ENCODE measurements around the gene MTSS2. TPM values are rescaled to one million over a fixed set of nuclear protein-coding genes. Genes with fewer than 3 reads are reported as not detected.

MTSS2 gene
- total RNA-seq, 2 experiments from 2014 or later, result 5.7 to 6.0 TPM

- Mint-ChIP-seq H3K27me3 (ENCODE audit: low read depth) (no peaks in the 10 kb centered on the region), H3K9me3 (ENCODE audit: insufficient read depth) (no peaks in the 10 kb centered on the region)
- CTCF ChIA-PET, result interaction anchor here (0.9 kb wide), 1 partner anchor 67 kb away, joined by 3 read pairs; no protein-coding TSS in a partner anchor
Measured at GRCh38 chr16:70703835-70704381, 18.1 kb upstream of the MTSS2 start.

GRCh38 chr16:70703041-70703834, 17.4 kb upstream of the MTSS2 start:
- CTCF ChIA-PET, result interaction anchor here (0.9 kb wide), 1 partner anchor 68 kb away, joined by 3 read pairs; no protein-coding TSS in a partner anchor
- Mint-ChIP-seq H3K4me3 (no peak overlapping the region), H3K27me3 (ENCODE audit: low read depth) (no peaks in the 10 kb centered on the region), H3K36me3 (ENCODE audit: low read depth) (peaks cover 5% of the 10 kb centered on the region), H3K4me1 (ENCODE audit: low read depth) (peaks cover 3% of the 10 kb centered on the region), H3K27ac (no peak overlapping the region), H3K9me3 (ENCODE audit: insufficient read depth) (no peaks in the 10 kb centered on the region)
- DNase-seq (no peak), ATAC-seq (no peak)
- POLR2A ChIA-PET, result no interaction called here

More at GRCh38 chr16:70703835-70704381, 18.1 kb upstream of the MTSS2 start:
- Mint-ChIP-seq H3K4me3 (no peak overlapping the region), H3K4me1 (ENCODE audit: low read depth) (peaks cover 9% of the 10 kb centered on the region), H3K36me3 (ENCODE audit: low read depth) (peaks cover 4% of the 10 kb centered on the region), H3K27ac (no peak overlapping the region)
- ATAC-seq (no peak), DNase-seq (no peak)
- POLR2A ChIA-PET, result interaction anchor here (1.0 kb wide), 1 partner anchor 33 kb away, joined by 3 read pairs; no protein-coding TSS in a partner anchor

GRCh38 chr16:70702624-70703023, 16.8 kb upstream of the MTSS2 start:
- H3K9me3 Mint-ChIP-seq (ENCODE audit: insufficient read depth), result no peaks in the 10 kb centered on the region

GRCh38 chr16:70701998-70702397, 16.1 kb upstream of the MTSS2 start:
- Mint-ChIP-seq H3K36me3 (ENCODE audit: low read depth) (peaks cover 9% of the 10 kb centered on the region), H3K27me3 (ENCODE audit: low read depth) (no peaks in the 10 kb centered on the region), H3K4me1 (ENCODE audit: low read depth) (peaks cover 16% of the 10 kb centered on the region), H3K4me3 (no peak overlapping the region), H3K9me3 (ENCODE audit: insufficient read depth) (no peaks in the 10 kb centered on the region), H3K27ac (no peak overlapping the region)
- ChIA-PET POLR2A (no interaction called here), CTCF (no interaction called here)
- ATAC-seq (no peak), DNase-seq (no peak)

More at GRCh38 chr16:70702624-70703023, 16.8 kb upstream of the MTSS2 start:
- H3K4me3 Mint-ChIP-seq, result no peak overlapping the region
- ChIA-PET POLR2A (no interaction called here), CTCF (no interaction called here)
- peaks cover 10% of the 10 kb centered on the region for H3K4me1 Mint-ChIP-seq (ENCODE audit: low read depth)
- H3K27me3 Mint-ChIP-seq (ENCODE audit: low read depth), result no peaks in the 10 kb centered on the region
- peaks cover 9% of the 10 kb centered on the region for H3K36me3 Mint-ChIP-seq (ENCODE audit: low read depth)
- DNase-seq (no peak), ATAC-seq (no peak)
- H3K27ac Mint-ChIP-seq, result no peak overlapping the region

- DNase-seq (no peak), ATAC-seq (no peak)
- Mint-ChIP-seq H3K27me3 (ENCODE audit: low read depth) (no peaks in the 10 kb centered on the region), H3K4me3 (no peak overlapping the region), H3K4me1 (ENCODE audit: low read depth) (peaks cover 20% of the 10 kb centered on the region), H3K27ac (peak overlapping the region; percentile 26), H3K36me3 (ENCODE audit: low read depth) (peaks cover 9% of the 10 kb centered on the region), H3K9me3 (ENCODE audit: insufficient read depth) (no peaks in the 10 kb centered on the region)
- ChIA-PET POLR2A (no interaction called here), CTCF (no interaction called here)
Measured at GRCh38 chr16:70701596-70701995, 15.7 kb upstream of the MTSS2 start.

GRCh38 chr16:70701036-70701435, 15.2 kb upstream of the MTSS2 start:
- DNase-seq, result no peak
- Mint-ChIP-seq H3K4me1 (ENCODE audit: low read depth) (peaks cover 25% of the 10 kb centered on the region), H3K36me3 (ENCODE audit: low read depth) (peaks cover 9% of the 10 kb centered on the region), H3K27ac (peak overlapping the region; percentile 26), H3K4me3 (no peak overlapping the region), H3K9me3 (ENCODE audit: insufficient read depth) (no peaks in the 10 kb centered on the region), H3K27me3 (ENCODE audit: low read depth) (no peaks in the 10 kb centered on the region)
- POLR2A ChIA-PET, result no interaction called here
- CTCF ChIA-PET, result no interaction called here
- no peak for ATAC-seq

- POLR2A ChIA-PET, result no interaction called here
- H3K4me1 Mint-ChIP-seq (ENCODE audit: low read depth), result peaks cover 32% of the 10 kb centered on the region
- CTCF ChIA-PET, result no interaction called here
Measured at GRCh38 chr16:70700101-70701020, 14.5 kb upstream of the MTSS2 start.

GRCh38 chr16:70699696-70700095, 13.8 kb upstream of the MTSS2 start:
- POLR2A ChIA-PET, result no interaction called here
- DNase-seq (no peak), ATAC-seq (no peak)
- no peak overlapping the region for H3K27ac Mint-ChIP-seq
- H3K27me3 Mint-ChIP-seq (ENCODE audit: low read depth), result no peaks in the 10 kb centered on the region
- H3K4me3 Mint-ChIP-seq, result no peak overlapping the region
- peaks cover 12% of the 10 kb centered on the region for H3K36me3 Mint-ChIP-seq (ENCODE audit: low read depth)
- no peaks in the 10 kb centered on the region for H3K9me3 Mint-ChIP-seq (ENCODE audit: insufficient read depth)
- CTCF ChIA-PET, result no interaction called here
- H3K4me1 Mint-ChIP-seq (ENCODE audit: low read depth), result peaks cover 38% of the 10 kb centered on the region

More at GRCh38 chr16:70700101-70701020, 14.5 kb upstream of the MTSS2 start:
- Mint-ChIP-seq H3K9me3 (ENCODE audit: insufficient read depth) (no peaks in the 10 kb centered on the region), H3K27ac (no peak overlapping the region), H3K36me3 (ENCODE audit: low read depth) (peaks cover 10% of the 10 kb centered on the region), H3K4me3 (no peak overlapping the region), H3K27me3 (ENCODE audit: low read depth) (no peaks in the 10 kb centered on the region)
- ATAC-seq (no peak), DNase-seq (no peak)

GRCh38 chr16:70698901-70699300, 13.0 kb upstream of the MTSS2 start:
- ChIA-PET CTCF (no interaction called here), POLR2A (interaction anchor here (0.6 to 1.0 kb wide), 2 partner anchors 10 to 38 kb away, joined by 3 read pairs; no protein-coding TSS in a partner anchor)
- no peak for DNase-seq
- Mint-ChIP-seq H3K27ac (peak overlapping the region; percentile 73), H3K4me1 (ENCODE audit: low read depth) (peaks cover 44% of the 10 kb centered on the region), H3K36me3 (ENCODE audit: low read depth) (peaks cover 12% of the 10 kb centered on the region), H3K4me3 (no peak overlapping the region), H3K27me3 (ENCODE audit: low read depth) (no peaks in the 10 kb centered on the region), H3K9me3 (ENCODE audit: insufficient read depth) (no peaks in the 10 kb centered on the region)
- no peak for ATAC-seq

- H3K4me3 Mint-ChIP-seq, result no peak overlapping the region
- ChIA-PET POLR2A (interaction anchor here (3.0 kb wide), 1 partner anchor 40 kb away, joined by 31 read pairs; no protein-coding TSS in a partner anchor), CTCF (interaction anchor here (2.9 to 3.4 kb wide), 2 partner anchors 40 to 73 kb away, joined by 21 to 26 read pairs; no protein-coding TSS in a partner anchor)
- H3K9me3 Mint-ChIP-seq (ENCODE audit: insufficient read depth), result no peaks in the 10 kb centered on the region
- DNase-seq (no peak), ATAC-seq (no peak)
- peak overlapping the region; percentile 91 for H3K27ac Mint-ChIP-seq
- H3K27me3 Mint-ChIP-seq (ENCODE audit: low read depth), result no peaks in the 10 kb centered on the region
- peaks cover 45% of the 10 kb centered on the region for H3K4me1 Mint-ChIP-seq (ENCODE audit: low read depth)
- peaks cover 12% of the 10 kb centered on the region for H3K36me3 Mint-ChIP-seq (ENCODE audit: low read depth)
Measured at GRCh38 chr16:70697594-70698170, 11.8 kb upstream of the MTSS2 start.

- Mint-ChIP-seq H3K36me3 (ENCODE audit: low read depth) (peaks cover 12% of the 10 kb centered on the region), H3K4me1 (ENCODE audit: low read depth) (peaks cover 45% of the 10 kb centered on the region), H3K9me3 (ENCODE audit: insufficient read depth) (no peaks in the 10 kb centered on the region), H3K27me3 (ENCODE audit: low read depth) (no peaks in the 10 kb centered on the region), H3K27ac (peak overlapping the region; percentile 91), H3K4me3 (peak overlapping the region; percentile 52)
- peak; percentile 80 for DNase-seq
- POLR2A ChIA-PET, result interaction anchor here (0.7 to 3.0 kb wide), 4 partner anchors 38 to 64 kb away, joined by 3 to 31 read pairs (median 4); no protein-coding TSS in a partner anchor
- ATAC-seq, result peak; percentile 72
- CTCF ChIA-PET, result interaction anchor here (1.4 to 3.4 kb wide), 3 partner anchors 38 to 74 kb away, joined by 5 to 26 read pairs (median 21); no protein-coding TSS in a partner anchor
Measured at GRCh38 chr16:70696952-70697593, 11.2 kb upstream of the MTSS2 start.

All from activated CD8-positive, alpha-beta T cell treated with anti-CD3 and anti-CD28 coated beads, Interleukin-2, amount 10 ng/mL, durations not matched to agents 7 days and 5 days (primary cell).